Body of pancreas (tissue), 4 donors: ENCODE data around the gene SNRPN. TPM values are rescaled to one million over a fixed set of nuclear protein-coding genes. Genes with fewer than 3 reads are reported as not detected.

Source experiments
- ATAC-seq: fragments of 150-250 bp; one replicate; pipeline ENCODE4 v1.9.1; 2016
- DNase-seq, 4 donors: peaks; one replicate each; pipeline ENCODE4 v3.0.0-alpha.2; 2019
- H3K27ac ChIP-seq, 4 donors: fragments of 200-600 bp; sonication (generic); 1 replicate in 3 of 4; 2 replicates in 1 of 4; pipeline versions ENCODE4 v1.5.1 to v1.6.1; 2016 to 2019; ENCODE audit warnings: mild to moderate bottlenecking in 1 of 4, mixed read lengths in 1 of 4, moderate library complexity in 1 of 4
- H3K27me3 ChIP-seq, 2 donors: fragments of 200-600 bp; sonication (generic); one replicate each; pipeline ENCODE4 v1.6.0; 2016; ENCODE audit warnings: mild to moderate bottlenecking in 1 of 2
- H3K36me3 ChIP-seq, 2 donors: fragments of 200-600 bp; sonication (generic); replicated peaks in 1 of 2; 2 replicates each; pipeline ENCODE4 v1.5.1; 2016; ENCODE audit warnings: low read depth in 2 of 2; ENCODE audit not compliant: insufficient read depth in 1 of 2
- H3K4me1 ChIP-seq: fragments of 200-600 bp; sonication (generic); one replicate; pipeline ENCODE4 v1.6.0; 2016
- H3K4me3 ChIP-seq, 2 donors: fragments of 200-600 bp; sonication (generic); 1 replicate in 1 of 2; 2 replicates in 1 of 2; pipeline ENCODE4 v1.5.1; 2016 to 2019
- H3K9me3 ChIP-seq, 3 donors: fragments of 200-600 bp; sonication (generic); 1 replicate in 2 of 3; 2 replicates in 1 of 3; pipeline ENCODE4 v1.5.1; 2016
- POLR2A ChIP-seq, 3 donors: fragments of 450-650 bp; IDR thresholded peaks; one replicate each; pipeline ENCODE4 v1.6.1; 2016; ENCODE audit warnings: antibody characterized with exemption in 3 of 3, mild to moderate bottlenecking in 2 of 3
- WGBS, 2 donors: methylation state at CpG; one replicate each; pipeline ENCODE4 v1.1.5; 2017; 5-methylcytosine and 5-hydroxymethylcytosine counted together
- intact Hi-C: fragments of 100-400 bp; cut with DNase I; formaldehyde crosslinking; loops from one replicate; pipeline ENCODE4 v1.15.1; 2023
- total RNA-seq, 2 donors: library from RNA; depleted of rRNA; stranded (reverse); fragments of >200 nt; gene quantifications; one replicate each; pipeline ENCODE4 v1.1.0, GENCODE V29; 2016
- TF ChIP-seq, protein P1 (sequence below), 7 experiments: fragments of 450-650 bp in 4 of 7; fragments of 200-600 bp in 3 of 7; sonication (generic) in 3 of 7; IDR thresholded peaks; one replicate each; pipeline ENCODE4 v1.5.1; 2016 to 2019; ENCODE audit warnings: antibody characterized with exemption in 7 of 7

SNRPN gene
- total RNA-seq, 2 donors from 2014 or later, result 96.2 to 113 TPM

DNA sequence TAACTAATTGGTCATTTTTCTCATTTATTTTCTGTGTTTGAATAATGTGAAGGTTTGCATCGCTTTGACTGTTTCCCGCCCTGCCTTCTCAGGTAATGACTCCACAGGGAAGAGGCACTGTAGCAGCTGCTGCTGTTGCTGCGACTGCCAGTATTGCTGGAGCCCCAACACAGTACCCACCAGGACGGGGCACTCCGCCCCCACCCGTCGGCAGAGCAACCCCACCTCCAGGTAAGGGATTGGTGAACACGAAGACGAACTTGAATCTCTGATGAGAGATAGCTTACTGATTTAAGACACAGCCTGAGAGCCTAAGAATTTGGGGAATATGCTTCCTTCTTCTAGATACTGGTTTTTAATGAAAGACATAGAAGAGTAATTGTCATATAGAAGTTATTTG lies 22.9 kb downstream of the SNRPN start:
- no peak overlapping the region for H3K27ac ChIP-seq
- intact Hi-C loops, result no loop called here
- no peak for DNase-seq
- H3K9me3 ChIP-seq, result peaks cover 0 to 6% (median 0%) of the 10 kb centered on the region in 3 donors
- H3K36me3 ChIP-seq, result peaks cover 5 to 21% of the 10 kb centered on the region in 2 donors
- no peak for ATAC-seq
- no peak overlapping the region for H3K4me3 ChIP-seq
- WGBS, 2 donors, result 84% methylated on average over 9 of the region's 9 CpGs
- TF ChIP-seq, protein P1, sequence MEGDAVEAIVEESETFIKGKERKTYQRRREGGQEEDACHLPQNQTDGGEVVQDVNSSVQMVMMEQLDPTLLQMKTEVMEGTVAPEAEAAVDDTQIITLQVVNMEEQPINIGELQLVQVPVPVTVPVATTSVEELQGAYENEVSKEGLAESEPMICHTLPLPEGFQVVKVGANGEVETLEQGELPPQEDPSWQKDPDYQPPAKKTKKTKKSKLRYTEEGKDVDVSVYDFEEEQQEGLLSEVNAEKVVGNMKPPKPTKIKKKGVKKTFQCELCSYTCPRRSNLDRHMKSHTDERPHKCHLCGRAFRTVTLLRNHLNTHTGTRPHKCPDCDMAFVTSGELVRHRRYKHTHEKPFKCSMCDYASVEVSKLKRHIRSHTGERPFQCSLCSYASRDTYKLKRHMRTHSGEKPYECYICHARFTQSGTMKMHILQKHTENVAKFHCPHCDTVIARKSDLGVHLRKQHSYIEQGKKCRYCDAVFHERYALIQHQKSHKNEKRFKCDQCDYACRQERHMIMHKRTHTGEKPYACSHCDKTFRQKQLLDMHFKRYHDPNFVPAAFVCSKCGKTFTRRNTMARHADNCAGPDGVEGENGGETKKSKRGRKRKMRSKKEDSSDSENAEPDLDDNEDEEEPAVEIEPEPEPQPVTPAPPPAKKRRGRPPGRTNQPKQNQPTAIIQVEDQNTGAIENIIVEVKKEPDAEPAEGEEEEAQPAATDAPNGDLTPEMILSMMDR (IDR thresholded peaks at IDR 0.05), result no peak
- no peak for TF ChIP-seq POLR2A (IDR thresholded peaks at IDR 0.05)
- H3K27me3 ChIP-seq, result no peaks in the 10 kb centered on the region
- no peaks in the 10 kb centered on the region for H3K4me1 ChIP-seq

GRCh38 chr15:24985224-24985623 lies 30.4 kb downstream of the SNRPN start:
- no peaks in the 10 kb centered on the region for H3K27me3 ChIP-seq
- no peak overlapping the region for H3K27ac ChIP-seq
- ATAC-seq, result no peak
- no peaks in the 10 kb centered on the region for H3K4me1 ChIP-seq
- intact Hi-C loops, result no loop called here
- peaks cover 2 to 5% of the 10 kb centered on the region in 2 donors for H3K36me3 ChIP-seq
- H3K4me3 ChIP-seq, result no peak overlapping the region
- no peak for DNase-seq
- peaks cover 0 to 3% (median 0%) of the 10 kb centered on the region in 3 donors for H3K9me3 ChIP-seq
- 79 to 84% methylated on average over 7 of the region's 7 CpGs for WGBS, 2 donors
- no peak for TF ChIP-seq POLR2A (IDR thresholded peaks at IDR 0.05)
- TF ChIP-seq, protein P1 (IDR thresholded peaks at IDR 0.05), result no peak

- H3K27ac ChIP-seq, result no peak overlapping the region
- intact Hi-C loops, result no loop called here
- peaks cover 0 to 5% of the 10 kb centered on the region in 2 donors for H3K36me3 ChIP-seq
- DNase-seq, result no peak
- no peaks in the 10 kb centered on the region for H3K4me1 ChIP-seq
- no peaks in the 10 kb centered on the region for H3K27me3 ChIP-seq
- no peak overlapping the region for H3K4me3 ChIP-seq
- WGBS, 2 donors, result 69 to 79% methylated on average over 6 of the region's 6 CpGs
- H3K9me3 ChIP-seq, result peaks cover 0 to 3% (median 0%) of the 10 kb centered on the region in 3 donors
- TF ChIP-seq, protein P1 (IDR thresholded peaks at IDR 0.05), result no peak
- TF ChIP-seq POLR2A (IDR thresholded peaks at IDR 0.05), result no peak
- ATAC-seq, result no peak
These were observed 31.9 kb downstream of the SNRPN start for GRCh38 chr15:24986653-24987052.

DNA sequence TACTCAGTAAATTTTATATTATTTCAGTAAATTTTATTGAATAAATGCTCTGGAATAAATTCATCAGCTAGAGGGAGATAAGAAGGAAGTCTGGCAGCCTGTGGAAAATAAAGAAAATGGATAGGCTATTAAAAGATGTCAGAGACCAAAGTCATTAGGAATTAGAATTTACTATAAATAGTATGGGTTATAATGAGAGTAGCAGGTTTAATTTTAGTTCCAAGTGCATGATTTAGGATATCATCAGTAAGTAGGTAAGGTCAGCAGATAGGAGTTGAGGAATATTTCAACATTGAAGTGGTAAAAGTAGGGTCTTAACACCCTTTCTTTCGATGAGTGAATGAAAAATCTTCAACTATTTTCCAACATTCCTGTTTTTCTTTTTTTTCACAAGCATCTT lies 64.6 kb downstream of the SNRPN start:
- no peak for TF ChIP-seq POLR2A (IDR thresholded peaks at IDR 0.05)
- TF ChIP-seq, protein P1 (IDR thresholded peaks at IDR 0.05), result no peak
- H3K4me3 ChIP-seq, result no peak overlapping the region
- no peak for DNase-seq
- H3K27me3 ChIP-seq, result no peaks in the 10 kb centered on the region
- intact Hi-C loops, result no loop called here
- no peak overlapping the region for H3K27ac ChIP-seq
- no peak for ATAC-seq
- H3K4me1 ChIP-seq, result no peaks in the 10 kb centered on the region
- peaks cover 0 to 2% of the 10 kb centered on the region in 2 donors for H3K36me3 ChIP-seq
- WGBS, 2 donors, result 43 to 62% methylated on average over 1 of the region's 1 CpG
- H3K9me3 ChIP-seq, result peaks cover 0 to 32% (median 0%) of the 10 kb centered on the region in 3 donors

DNA sequence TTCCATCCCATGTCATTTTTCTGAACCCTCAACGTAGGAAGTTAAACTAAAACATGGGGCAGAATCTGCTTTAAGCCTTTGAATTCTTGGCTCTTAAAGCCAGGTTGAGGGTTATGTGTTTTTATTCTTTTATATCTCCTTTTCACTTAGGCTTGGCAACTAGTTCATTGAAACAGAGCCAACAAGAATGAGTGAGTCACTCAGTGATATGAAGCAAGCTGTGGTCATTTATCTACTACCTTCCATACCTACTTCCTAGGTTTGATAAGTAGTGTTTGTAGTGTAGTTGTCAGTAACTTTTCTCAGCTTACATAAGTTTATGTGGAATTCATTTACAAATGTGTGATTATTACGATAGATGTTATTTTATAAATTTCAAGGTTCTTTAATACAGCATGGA lies 67.4 kb downstream of the SNRPN start:
- ATAC-seq, result no peak

More for the DNA sequence above, 67.4 kb downstream of the SNRPN start:
- H3K9me3 ChIP-seq, result peaks cover 0 to 18% (median 0%) of the 10 kb centered on the region in 3 donors
- no peaks in the 10 kb centered on the region for H3K27me3 ChIP-seq
- intact Hi-C loops, result no loop called here
- no peak for DNase-seq
- peaks cover 0 to 2% of the 10 kb centered on the region in 2 donors for H3K36me3 ChIP-seq
- no peak for TF ChIP-seq POLR2A (IDR thresholded peaks at IDR 0.05)
- TF ChIP-seq, protein P1 (IDR thresholded peaks at IDR 0.05), result no peak
- WGBS, 2 donors, result 69 to 74% methylated on average over 2 of the region's 2 CpGs
- H3K4me1 ChIP-seq, result no peaks in the 10 kb centered on the region
- no peak overlapping the region for H3K27ac ChIP-seq
- no peak overlapping the region for H3K4me3 ChIP-seq
